NCI-H2107 treated with DMSO at 0.1 percent for 48 hours (cell line): ENCODE results near the gene DENND5A.

Source experiments
- DNase-seq: peaks from one replicate; lab custom pipeline; 2025; ENCODE audit not compliant: unreplicated experiment; lab: John Stamatoyannopoulos, UW

DENND5A gene

DNA sequence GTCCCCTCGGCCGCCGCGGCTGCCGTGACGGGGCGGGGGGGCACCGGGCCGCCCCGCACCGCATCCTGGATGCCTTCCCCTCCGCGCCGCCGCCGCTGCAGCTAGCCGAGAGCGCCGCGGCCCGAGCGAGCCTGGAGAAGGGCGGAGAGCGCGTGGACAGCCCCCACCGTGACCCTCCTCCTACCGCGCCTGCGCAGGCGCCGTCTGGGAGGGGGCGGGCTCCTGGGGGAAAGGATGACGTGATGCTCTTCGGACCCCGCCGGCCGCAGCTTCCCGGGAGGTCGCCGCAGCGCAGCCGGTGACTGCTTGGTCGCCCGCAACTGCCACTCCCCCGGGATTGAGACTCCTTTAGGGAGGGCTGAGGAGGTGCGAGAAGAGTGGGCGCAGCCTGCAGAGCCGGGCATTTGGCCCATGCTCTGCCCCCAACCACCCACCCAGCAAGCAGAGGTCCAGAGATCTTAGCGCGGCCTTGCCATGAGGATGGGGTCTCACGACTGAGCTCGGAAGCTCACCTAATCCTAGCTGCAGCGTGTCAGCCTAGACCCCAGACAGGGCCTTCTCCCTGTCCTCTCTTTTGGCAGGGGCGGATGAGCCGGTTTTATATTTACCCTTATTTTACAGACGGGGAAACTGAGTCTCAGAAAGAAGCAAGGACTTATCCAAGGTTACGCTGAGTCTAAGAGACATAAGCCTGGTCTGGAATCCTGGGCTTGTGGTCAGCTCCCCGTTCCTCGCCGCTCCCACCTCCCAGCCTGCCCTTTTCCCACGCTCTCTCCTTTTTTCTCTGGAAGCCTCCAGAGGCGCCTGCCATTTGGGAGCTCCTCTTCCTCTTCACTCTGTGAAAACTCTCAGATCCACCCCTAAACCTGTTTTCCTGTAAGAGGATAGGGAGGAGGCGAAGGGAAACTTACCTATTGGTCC, at the start of gene DENND5A:
DENND5A (minus strand) TSS at position 140 of the 921 bp plus-strand sequence. CDS start 281 bp downstream, outside the sequence.
- peak; percentile 45 for DNase-seq

DNA sequence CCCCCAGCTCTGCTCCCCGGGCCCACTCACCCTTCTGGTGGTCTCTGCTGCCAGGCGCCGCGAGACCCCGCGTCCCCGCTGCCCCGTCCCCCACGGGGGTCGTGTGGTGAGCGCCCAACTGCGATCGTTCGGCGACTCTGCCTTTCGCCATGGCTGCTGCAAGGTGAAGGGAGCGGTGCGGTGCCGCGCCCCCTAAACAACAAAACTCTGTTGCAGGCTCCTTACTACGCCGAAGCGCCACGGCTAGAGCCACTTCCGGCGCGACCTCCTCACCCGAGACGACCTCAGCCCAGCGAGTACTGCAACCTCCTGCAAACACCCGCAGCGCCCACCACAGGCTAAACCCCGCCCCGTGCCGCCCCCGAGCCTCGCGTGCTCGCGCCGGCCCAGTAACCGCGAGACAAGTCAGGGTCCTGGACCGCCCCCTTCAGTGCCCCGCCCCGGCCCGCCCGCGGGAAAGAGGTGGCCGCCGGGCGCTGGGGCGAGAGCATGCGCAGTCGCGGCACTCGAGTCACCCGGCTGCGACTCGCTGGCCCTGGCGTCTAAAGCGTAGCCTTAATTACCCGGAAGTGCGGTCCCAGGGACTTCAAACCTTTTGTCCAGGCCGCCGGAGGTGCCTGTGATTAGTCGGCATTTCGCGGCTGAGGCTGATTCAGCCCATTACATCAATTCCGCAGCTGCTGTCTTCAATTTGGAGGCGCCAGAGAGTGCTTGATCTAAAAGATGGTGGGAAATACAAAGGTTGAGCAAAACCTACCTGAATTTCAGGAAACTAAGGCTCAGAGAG, 49.3 kb upstream of the DENND5A start, which contains the start of gene TMEM41B:
TMEM41B (minus strand) TSS at position 303 of the 787 bp plus-strand sequence; CDS start at position 151, 152 bp downstream.
- DNase-seq, result peak; percentile 95

DNA sequence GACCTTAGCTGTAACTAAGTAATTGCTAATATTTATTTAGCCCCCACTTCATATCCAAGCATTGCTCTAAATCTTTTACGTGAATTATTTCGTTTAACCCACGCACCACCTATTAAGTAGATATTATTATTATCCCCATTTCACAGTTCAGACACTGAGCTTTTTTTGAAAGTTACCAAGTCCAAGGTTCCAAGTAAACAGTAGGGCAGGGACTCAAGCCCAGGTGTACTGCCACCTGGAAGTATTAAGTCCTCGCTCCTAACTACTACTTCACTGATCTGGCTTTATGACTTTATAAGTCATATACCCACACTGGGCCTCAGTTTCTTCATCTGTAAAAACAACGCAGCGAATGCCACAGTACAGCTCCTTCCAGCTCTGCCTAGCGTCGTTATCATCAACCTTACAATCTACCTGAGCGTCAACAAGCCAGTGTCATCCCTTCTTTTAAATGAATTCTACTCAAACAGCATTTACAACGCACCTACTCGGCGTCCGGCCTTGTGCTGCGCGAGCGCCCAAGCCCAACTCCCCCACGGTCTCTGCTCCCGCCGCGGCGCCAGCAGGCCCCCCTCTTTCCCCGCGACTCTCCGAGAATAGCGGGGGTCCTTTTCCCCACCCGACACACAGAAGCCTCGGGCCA, 48.6 kb upstream of the DENND5A start:
- DNase-seq, result peak; percentile 13

DNA sequence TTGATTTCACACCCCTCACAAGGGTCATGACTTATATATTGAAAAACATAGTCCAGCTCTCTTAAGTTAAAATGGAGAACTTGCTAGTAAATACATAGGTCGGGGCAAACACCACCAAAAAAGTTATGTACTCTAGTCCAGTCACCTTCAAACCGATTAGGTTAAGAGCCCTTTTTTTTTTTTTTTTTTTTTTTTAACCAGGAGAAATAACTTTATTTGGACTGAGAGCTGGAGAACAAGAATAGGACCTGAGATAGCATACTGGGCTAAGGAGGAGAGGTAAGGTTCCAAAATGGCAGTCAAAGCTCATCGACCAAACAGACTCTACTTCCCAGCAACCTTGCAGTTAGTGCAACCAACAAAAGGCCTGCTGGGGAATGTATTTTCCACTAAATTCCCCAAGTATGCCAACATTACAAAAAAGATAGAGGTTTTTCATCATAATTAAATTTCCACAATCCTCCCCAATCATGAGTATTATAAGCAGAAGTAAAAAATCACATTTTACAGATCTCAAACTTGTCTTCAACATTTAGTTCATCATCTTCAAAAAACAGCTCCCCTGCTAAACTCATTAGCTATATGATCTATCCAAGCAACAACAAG, 45.4 kb upstream of the DENND5A start:
- no peak for DNase-seq

DNA sequence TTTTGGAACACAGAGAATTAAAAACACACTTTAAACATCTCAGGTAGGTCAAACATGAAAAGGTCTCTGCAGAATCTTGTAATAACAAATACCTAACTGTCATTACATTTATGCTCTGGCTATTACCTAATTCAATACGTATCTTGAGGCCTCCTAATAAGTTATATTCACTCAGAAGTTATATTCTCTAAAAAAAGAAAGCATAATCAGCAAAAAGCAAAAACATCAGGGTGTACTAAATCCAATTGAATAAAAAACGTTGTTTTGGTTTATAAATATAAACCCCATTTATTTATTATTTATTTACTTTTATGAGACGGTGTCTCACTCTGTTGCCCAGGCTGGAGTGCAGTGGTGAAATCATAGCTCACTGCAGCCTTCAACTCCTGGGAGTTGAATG, 39.0 kb upstream of the DENND5A start:
- DNase-seq, result no peak

DNA sequence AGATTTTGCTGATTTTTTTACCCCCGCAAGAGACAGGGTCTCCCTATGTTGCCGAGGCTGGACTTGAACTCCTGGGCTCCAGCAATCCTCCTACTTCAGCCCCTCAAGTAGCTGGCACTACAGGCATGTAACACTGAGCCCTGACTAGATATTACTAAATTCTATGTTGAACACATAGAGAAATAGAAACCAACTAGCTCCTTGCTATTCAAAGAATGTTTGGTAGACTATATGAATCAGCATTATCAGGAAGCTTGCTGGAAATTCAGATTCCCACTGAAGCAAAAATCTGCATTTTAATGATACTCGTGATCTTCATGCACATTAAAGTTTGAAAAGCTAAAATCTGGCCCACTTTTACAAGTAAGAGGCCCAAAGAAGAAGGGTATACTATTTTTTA, 37.3 kb upstream of the DENND5A start:
- no peak for DNase-seq

DNA sequence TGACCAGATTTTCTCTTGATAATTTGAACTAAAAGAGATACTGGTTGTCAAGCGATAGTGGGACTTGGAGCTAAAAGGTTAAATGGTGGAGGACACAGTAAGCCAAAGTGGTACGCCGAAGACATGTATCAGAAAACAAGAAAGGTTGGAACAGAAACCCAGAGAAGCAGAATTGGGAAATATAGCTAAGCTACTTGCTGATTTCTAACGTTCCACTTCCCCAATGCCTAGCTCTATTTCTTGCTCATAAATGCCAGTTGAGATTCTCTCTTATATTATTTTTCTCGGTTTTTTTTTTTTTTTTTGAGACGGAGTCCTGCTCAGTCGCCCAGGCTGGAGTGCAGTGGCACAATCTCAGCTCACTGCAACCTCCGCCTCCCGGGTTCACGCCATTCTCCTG, 36.6 kb upstream of the DENND5A start:
- DNase-seq, result no peak

DNA sequence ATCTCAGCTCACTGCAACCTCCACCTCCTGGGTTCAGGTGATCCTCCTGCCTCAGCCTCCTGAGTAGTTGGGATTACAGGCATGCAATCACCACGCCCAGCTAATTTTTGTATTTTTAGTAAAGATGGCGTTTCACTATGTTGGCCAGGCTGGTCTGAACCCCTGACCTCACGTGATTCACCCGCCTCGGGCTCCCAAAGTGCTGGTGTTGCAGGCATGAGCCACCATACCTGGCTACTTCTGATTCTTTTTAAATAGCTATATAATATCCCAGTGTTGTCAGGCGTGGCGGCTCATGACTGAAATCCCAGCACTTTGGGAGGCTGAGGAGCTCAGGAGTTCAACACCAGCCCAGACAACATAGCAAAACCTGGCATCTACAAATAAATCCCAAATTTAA, 28.5 kb upstream of the DENND5A start:
- no peak for DNase-seq

DNA sequence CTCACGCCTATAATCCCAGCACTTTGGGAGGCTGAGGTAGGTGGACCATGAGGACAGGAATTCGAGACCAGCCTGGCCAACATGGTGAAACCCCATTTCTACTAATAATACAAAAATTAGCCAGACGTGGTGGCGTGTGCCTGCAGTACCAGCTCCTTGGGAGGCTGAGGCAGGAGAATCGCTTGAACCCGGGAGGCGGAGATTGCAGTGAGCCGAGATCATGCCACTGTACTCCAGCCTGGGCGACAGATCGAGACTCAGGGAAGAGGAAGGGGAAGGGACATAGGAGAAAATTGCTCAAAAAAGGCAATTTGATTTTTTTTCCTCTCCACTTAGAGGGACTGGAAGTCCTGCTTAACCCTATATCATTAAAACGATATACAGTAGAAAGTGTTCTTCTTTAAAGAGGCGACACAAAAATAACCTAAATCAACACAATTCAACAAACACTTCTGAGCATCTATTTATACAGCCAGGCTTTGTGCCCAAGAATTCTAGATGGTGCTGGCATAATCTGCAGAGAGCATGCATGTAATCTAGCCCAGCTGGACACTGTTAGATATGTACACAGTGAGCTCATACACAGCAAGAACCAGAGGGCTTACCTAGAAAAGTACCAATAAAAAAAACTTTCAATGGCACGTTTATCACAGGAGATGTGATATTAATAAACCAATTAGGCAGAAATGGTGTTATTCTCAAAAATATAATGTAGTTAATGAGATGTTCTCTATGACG, 20.9 kb upstream of the DENND5A start:
- DNase-seq, result no peak

DNA sequence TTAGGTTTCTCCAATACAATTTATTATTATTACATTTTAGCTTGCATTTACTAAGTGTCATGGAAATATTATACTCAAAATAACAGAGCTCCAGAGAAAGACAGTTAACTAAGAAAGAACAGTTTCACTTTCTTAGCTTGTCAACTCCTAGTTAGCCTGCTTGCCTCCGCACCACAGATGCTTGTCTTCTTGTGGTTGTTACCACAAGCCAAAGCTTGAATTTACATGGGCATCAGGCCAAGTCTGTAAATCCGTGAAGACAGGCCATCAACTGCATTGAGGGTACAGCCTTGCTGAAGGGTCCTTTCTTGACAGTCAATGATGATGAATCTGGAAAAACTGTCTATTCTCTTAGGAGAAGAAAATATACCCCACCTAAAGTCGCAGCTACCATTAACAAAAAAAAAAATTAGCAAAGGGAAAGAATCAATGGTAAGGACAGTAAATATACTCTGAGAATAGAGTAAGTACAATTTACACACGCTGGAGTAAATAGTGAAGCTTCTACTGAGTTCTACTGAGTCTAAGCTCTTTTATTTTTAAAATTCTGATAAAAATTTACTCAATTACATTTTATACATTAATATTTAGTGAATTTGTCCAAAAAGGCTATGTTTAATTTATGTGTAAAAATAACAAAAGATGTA, 15.6 kb upstream of the DENND5A start:
- DNase-seq, result peak; percentile 44

DNA sequence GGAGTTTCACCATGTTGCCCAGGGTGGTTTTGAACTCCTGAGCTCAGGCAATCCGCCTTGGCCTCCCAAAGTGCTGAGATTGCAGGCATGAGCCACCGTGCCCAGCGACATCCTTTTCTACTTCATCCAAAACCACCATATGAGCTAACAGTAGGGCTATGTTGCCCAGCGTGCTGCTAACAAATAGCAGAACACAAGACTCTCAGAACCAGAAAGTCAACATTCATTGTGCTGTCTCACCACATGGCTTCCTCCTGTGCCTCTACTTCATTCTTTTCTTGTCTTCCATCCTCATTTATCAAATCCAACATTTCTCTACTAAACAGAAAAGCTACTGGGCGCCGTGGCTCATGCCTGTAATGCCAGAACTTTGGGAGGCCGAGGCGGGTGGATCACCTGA, 12.0 kb upstream of the DENND5A start:
- no peak for DNase-seq

DNA sequence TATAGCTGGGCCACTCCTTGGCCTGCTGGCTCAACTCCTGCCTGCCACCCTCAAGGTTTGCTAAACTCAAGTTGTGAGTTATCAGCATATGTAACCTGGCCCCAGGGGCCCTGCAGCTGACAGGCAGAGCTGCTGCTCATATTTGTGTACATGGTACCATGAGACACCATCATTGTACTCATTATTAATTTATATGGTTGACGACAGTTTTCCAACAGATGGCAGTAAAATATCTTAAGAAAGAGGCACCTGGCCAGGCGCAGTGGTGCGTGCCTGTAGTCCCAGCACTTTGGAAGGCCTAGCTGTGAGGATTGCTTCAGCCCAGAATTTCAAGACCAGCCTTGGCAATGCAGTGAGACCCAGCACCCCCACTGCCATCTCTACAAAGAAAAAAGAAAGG, 11.4 kb upstream of the DENND5A start:
- no peak for DNase-seq

DNA sequence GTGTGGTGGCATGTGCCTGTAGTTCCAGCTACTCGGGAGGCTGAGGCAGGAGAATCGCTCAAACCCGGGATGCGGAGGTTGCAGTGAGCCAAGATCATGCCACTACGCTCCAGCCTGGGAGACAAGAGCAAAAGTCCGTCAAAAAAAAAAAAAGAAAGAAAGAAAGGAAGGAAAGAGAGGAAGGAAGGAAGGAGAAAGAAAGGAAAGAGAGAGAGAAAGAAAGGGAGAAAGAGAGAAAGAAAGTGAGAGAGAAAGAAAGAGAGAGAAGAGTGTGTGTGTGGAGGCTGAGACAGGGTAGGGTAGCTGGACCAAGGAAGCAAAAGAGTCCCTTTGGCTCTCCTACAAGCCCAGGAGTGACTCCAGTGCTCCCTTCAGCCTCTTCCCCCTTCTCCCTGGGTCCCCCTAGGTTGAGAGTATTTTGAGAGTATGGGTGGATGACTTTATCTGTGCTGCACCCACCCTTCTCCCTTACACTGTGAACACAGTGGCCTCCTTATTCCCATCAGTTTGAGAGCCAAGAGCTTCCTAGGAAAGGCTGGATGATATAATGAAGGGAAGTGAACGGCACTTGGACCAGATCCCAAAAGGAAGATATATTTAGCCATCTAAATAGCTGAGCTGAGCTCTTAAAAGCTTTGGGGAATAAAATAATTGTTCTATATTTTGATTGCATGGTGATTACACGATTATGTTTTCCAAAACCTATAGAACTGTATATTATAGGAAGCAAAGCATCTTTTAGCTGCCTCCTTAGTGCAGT, 9.5 kb upstream of the DENND5A start:
- DNase-seq, result no peak

DNA sequence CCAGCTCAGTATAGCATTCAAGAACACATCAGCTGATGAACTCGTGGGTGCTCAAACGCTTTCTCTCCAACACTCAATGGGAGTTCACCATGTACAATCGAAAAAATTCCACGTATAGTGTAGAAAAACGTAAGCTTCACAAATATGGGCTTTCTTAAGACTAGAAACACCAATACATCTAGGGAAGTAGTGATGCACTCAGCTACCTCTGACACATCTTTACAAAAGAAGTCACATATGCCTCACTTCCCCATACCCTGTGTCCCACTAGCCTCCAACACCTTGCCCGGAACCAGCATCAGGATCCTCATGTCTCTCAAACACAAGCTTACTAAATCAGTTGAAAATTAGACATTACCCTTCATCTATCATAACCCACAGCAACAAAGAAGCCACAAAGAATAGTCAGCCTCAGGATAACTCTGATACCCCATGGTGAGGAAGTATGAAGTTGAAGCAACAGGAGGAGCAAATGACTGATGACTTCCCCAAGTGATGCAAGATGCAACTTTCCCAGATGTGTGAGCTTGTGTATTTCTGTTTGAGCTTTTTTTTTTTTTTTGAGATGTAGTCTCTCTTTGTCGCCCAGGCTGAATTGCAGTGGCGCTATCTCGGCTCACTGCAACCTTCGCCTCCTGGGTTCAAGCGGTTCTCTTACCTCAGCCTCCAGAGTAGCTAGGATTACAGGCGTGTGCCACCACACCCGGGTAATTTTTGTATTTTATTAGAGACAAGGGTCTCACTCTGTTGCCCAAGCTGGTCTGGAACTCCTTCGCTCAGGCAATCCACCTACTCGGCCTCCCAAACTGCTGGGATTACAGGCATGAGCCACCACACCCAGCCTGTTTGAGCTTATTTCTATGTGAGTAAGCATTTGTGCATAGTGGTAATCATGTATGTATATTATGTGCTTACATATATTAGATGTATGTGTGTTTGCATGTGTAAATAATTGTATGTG, 8.5 kb upstream of the DENND5A start:
- DNase-seq, result no peak

DNA sequence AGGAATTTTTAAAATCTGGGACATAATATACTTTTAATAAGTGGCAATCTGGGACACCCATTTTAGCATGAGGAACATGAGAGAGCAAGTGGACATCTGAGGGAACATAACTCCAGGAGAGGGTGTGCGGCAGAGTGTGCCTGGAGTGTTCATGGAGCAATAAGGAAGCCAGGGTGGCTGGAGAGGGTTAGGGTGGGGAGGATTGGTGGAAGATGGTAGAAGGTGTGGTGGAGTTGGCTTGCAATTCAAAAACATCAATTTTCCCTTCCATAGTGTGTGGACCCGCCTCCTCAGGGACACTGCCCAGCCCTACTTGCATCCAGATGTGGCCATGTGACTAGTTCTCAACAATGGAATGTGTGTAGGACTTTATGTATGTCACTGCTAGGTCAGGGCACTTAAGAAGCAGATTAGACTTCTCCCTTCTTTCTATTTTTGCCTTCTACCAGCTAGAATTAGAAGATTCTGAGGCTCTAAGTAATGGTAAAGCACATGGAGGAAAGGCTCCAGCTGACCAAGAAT, 4.4 kb upstream of the DENND5A start:
- no peak for DNase-seq

DNA sequence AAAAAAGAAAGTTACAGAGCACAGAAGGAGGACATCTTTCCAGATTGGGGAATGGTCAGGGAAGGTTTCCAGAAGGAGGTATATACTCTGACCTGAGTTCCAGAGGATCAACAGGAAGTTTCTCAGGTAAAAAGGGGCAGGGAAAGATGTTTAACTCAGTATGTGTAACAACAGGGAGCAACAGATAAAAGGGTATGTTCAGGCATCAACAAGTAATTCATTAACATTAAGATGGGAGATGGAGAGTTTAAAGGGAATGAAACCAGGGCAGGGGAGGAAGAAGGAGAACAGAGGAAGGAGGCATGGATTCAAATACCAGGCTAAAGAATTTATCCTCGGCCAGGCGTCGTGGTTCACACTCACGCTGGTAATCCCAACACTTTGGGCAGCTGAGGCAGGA, 2.5 kb upstream of the DENND5A start:
- DNase-seq, result no peak

DNA sequence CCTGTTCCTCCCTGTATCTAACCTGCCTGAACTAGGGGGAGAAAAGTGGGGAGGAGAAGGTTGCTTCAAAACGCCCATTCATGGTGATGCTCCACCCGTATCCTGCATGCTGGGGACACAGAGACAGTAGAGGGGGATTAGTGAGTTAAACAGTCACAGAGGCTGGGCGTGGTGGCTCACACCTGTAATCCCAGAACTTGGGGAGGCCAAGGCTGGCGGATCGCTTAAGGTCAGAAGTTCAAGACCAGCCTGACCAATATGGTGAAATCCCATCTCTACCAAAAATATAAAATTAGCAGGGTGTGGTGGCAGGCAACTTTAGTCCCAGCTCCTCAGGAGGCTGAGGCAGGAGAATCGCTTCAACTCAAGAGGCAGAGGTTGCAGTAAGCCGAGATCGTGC, 1.8 kb upstream of the DENND5A start:
- DNase-seq, result no peak
